Measurements from ENCODE around the gene NAA10.

The NAA10 gene

GRCh38 chrX:153954558-153955227, 19.9 kb upstream of the NAA10 start:
- Histone ChIP-seq H3K27me3 (ENCODE audit: insufficient read depth, low read length, poor library complexity) (no peaks in the 10 kb centered on the region), H2BK15ac (replicated peaks; ENCODE audit: low read depth) (no peak overlapping the region), H3K4me1 (ENCODE audit: control insufficient read depth, low read depth, low read length) (no peaks in the 10 kb centered on the region), H4K8ac (ENCODE audit: low read depth, low read length) (no peak overlapping the region), H3K18ac (ENCODE audit: low read length) (no peak overlapping the region), H4K5ac (ENCODE audit: low read length) (no peak overlapping the region), H3K56ac (ENCODE audit: low read length) (no peak overlapping the region), H2BK5ac (ENCODE audit: low read length) (no peak overlapping the region), H3K79me1 (ENCODE audit: low read length) (no peaks in the 10 kb centered on the region), H3K4me2 (ENCODE audit: low read length) (no peak overlapping the region), H3K9ac (ENCODE audit: low read length) (no peak overlapping the region), H3K23ac (ENCODE audit: low read length) (no peak overlapping the region), H3K27ac (ENCODE audit: low read depth, low read length) (no peak overlapping the region), H2AK5ac (ENCODE audit: low read length) (no peak overlapping the region), H3K4me3 (ENCODE audit: low read length) (no peak overlapping the region), H3K36me3 (ENCODE audit: control insufficient read depth, insufficient read depth, low read length) (peaks cover 13% of the 10 kb centered on the region), H2BK120ac (ENCODE audit: low read depth, low read length) (no peak overlapping the region), H3K79me2 (ENCODE audit: control insufficient read depth, insufficient read depth, low read length) (no peaks in the 10 kb centered on the region), H3K4ac (ENCODE audit: low read depth, low read length) (no peak overlapping the region)
- WGBS (ENCODE audit: extremely low coverage, insufficient coverage, low lambda C conversion rate) = no CpG with 5 or more reads among the region's 44 CpGs
- no peak for DNase-seq

GRCh38 chrX:153953892-153954557, 19.2 kb upstream of the NAA10 start:
- H3K79me2 ChIP-seq (ENCODE audit: control insufficient read depth, insufficient read depth, low read length) = no peaks in the 10 kb centered on the region
- no peak overlapping the region for H4K8ac ChIP-seq (ENCODE audit: low read depth, low read length)
- H3K79me1 ChIP-seq (ENCODE audit: low read length) = no peaks in the 10 kb centered on the region
- H2BK5ac ChIP-seq (ENCODE audit: low read length) = no peak overlapping the region
- H3K27me3 ChIP-seq (ENCODE audit: insufficient read depth, low read length, poor library complexity) = no peaks in the 10 kb centered on the region
- no peak overlapping the region for H3K9ac ChIP-seq (ENCODE audit: low read length)
- no peak overlapping the region for H3K56ac ChIP-seq (ENCODE audit: low read length)
- WGBS (ENCODE audit: extremely low coverage, insufficient coverage, low lambda C conversion rate) = no CpG with 5 or more reads among the region's 33 CpGs
- no peak overlapping the region for H3K4me2 ChIP-seq (ENCODE audit: low read length)
- no peak overlapping the region for H3K4ac ChIP-seq (ENCODE audit: low read depth, low read length)
- no peak overlapping the region for H2AK5ac ChIP-seq (ENCODE audit: low read length)
- no peak overlapping the region for H3K23ac ChIP-seq (ENCODE audit: low read length)
- H3K4me1 ChIP-seq (ENCODE audit: control insufficient read depth, low read depth, low read length) = no peaks in the 10 kb centered on the region
- peaks cover 13% of the 10 kb centered on the region for H3K36me3 ChIP-seq (ENCODE audit: control insufficient read depth, insufficient read depth, low read length)
- no peak overlapping the region for H2BK120ac ChIP-seq (ENCODE audit: low read depth, low read length)
- no peak overlapping the region for H3K27ac ChIP-seq (ENCODE audit: low read depth, low read length)
- H3K18ac ChIP-seq (ENCODE audit: low read length) = no peak overlapping the region
- DNase-seq = no peak
- H3K4me3 ChIP-seq (ENCODE audit: low read length) = no peak overlapping the region
- H4K5ac ChIP-seq (ENCODE audit: low read length) = no peak overlapping the region
- no peak overlapping the region for H2BK15ac ChIP-seq (replicated peaks; ENCODE audit: low read depth)

GRCh38 chrX:153953342-153953830, 18.5 kb upstream of the NAA10 start:
- Histone ChIP-seq H3K4me3 (ENCODE audit: low read length) (no peak overlapping the region), H3K9ac (ENCODE audit: low read length) (no peak overlapping the region), H3K27me3 (ENCODE audit: insufficient read depth, low read length, poor library complexity) (no peaks in the 10 kb centered on the region), H3K79me2 (ENCODE audit: control insufficient read depth, insufficient read depth, low read length) (no peaks in the 10 kb centered on the region), H2BK15ac (replicated peaks; ENCODE audit: low read depth) (no peak overlapping the region), H3K18ac (ENCODE audit: low read length) (no peak overlapping the region), H3K27ac (ENCODE audit: low read depth, low read length) (no peak overlapping the region), H3K36me3 (ENCODE audit: control insufficient read depth, insufficient read depth, low read length) (peaks cover 13% of the 10 kb centered on the region), H4K8ac (ENCODE audit: low read depth, low read length) (no peak overlapping the region), H2AK5ac (ENCODE audit: low read length) (no peak overlapping the region), H2BK120ac (ENCODE audit: low read depth, low read length) (no peak overlapping the region), H3K4me1 (ENCODE audit: control insufficient read depth, low read depth, low read length) (no peaks in the 10 kb centered on the region), H3K23ac (ENCODE audit: low read length) (no peak overlapping the region), H2BK5ac (ENCODE audit: low read length) (no peak overlapping the region), H3K56ac (ENCODE audit: low read length) (no peak overlapping the region), H3K4me2 (ENCODE audit: low read length) (no peak overlapping the region), H3K4ac (ENCODE audit: low read depth, low read length) (no peak overlapping the region), H4K5ac (ENCODE audit: low read length) (no peak overlapping the region), H3K79me1 (ENCODE audit: low read length) (no peaks in the 10 kb centered on the region)
- no CpG with 5 or more reads among the region's 33 CpGs for WGBS (ENCODE audit: extremely low coverage, insufficient coverage, low lambda C conversion rate)
- DNase-seq = peak; percentile 65

- H3K23ac ChIP-seq (ENCODE audit: low read length) = no peak overlapping the region
- H3K4me3 ChIP-seq (ENCODE audit: low read length) = no peak overlapping the region
- no peak overlapping the region for H4K8ac ChIP-seq (ENCODE audit: low read depth, low read length)
- H3K27me3 ChIP-seq (ENCODE audit: insufficient read depth, low read length, poor library complexity) = no peaks in the 10 kb centered on the region
- H3K79me2 ChIP-seq (ENCODE audit: control insufficient read depth, insufficient read depth, low read length) = no peaks in the 10 kb centered on the region
- no peak overlapping the region for H4K5ac ChIP-seq (ENCODE audit: low read length)
- no peaks in the 10 kb centered on the region for H3K4me1 ChIP-seq (ENCODE audit: control insufficient read depth, low read depth, low read length)
- H2AK5ac ChIP-seq (ENCODE audit: low read length) = no peak overlapping the region
- no peak overlapping the region for H3K9ac ChIP-seq (ENCODE audit: low read length)
- no peak overlapping the region for H3K56ac ChIP-seq (ENCODE audit: low read length)
- H3K4ac ChIP-seq (ENCODE audit: low read depth, low read length) = no peak overlapping the region
- no peak overlapping the region for H2BK120ac ChIP-seq (ENCODE audit: low read depth, low read length)
- peaks cover 10% of the 10 kb centered on the region for H3K36me3 ChIP-seq (ENCODE audit: control insufficient read depth, insufficient read depth, low read length)
- H3K27ac ChIP-seq (ENCODE audit: low read depth, low read length) = no peak overlapping the region
- H2BK5ac ChIP-seq (ENCODE audit: low read length) = no peak overlapping the region
- no peaks in the 10 kb centered on the region for H3K79me1 ChIP-seq (ENCODE audit: low read length)
- no CpG with 5 or more reads among the region's 32 CpGs for WGBS (ENCODE audit: extremely low coverage, insufficient coverage, low lambda C conversion rate)
- H3K18ac ChIP-seq (ENCODE audit: low read length) = no peak overlapping the region
- H2BK15ac ChIP-seq (replicated peaks; ENCODE audit: low read depth) = no peak overlapping the region
- no peak for DNase-seq
- H3K4me2 ChIP-seq (ENCODE audit: low read length) = no peak overlapping the region
Observed at GRCh38 chrX:153952373-153953026, 17.7 kb upstream of the NAA10 start.

- H3K36me3 ChIP-seq (ENCODE audit: control insufficient read depth, insufficient read depth, low read length) = peaks cover 10% of the 10 kb centered on the region
- no peak overlapping the region for H3K4me2 ChIP-seq (ENCODE audit: low read length)
- WGBS (ENCODE audit: extremely low coverage, insufficient coverage, low lambda C conversion rate) = no CpG with 5 or more reads among the region's 28 CpGs
Observed at GRCh38 chrX:153951683-153952372, 17.0 kb upstream of the NAA10 start.

More at GRCh38 chrX:153951683-153952372, 17.0 kb upstream of the NAA10 start:
- no peak overlapping the region for H2BK5ac ChIP-seq (ENCODE audit: low read length)
- no peak overlapping the region for H4K5ac ChIP-seq (ENCODE audit: low read length)
- H3K79me2 ChIP-seq (ENCODE audit: control insufficient read depth, insufficient read depth, low read length) = no peaks in the 10 kb centered on the region
- no peak overlapping the region for H2AK5ac ChIP-seq (ENCODE audit: low read length)
- H3K56ac ChIP-seq (ENCODE audit: low read length) = no peak overlapping the region
- no peaks in the 10 kb centered on the region for H3K27me3 ChIP-seq (ENCODE audit: insufficient read depth, low read length, poor library complexity)
- H2BK120ac ChIP-seq (ENCODE audit: low read depth, low read length) = no peak overlapping the region
- no peak overlapping the region for H3K4me3 ChIP-seq (ENCODE audit: low read length)
- no peak overlapping the region for H3K27ac ChIP-seq (ENCODE audit: low read depth, low read length)
- H3K23ac ChIP-seq (ENCODE audit: low read length) = no peak overlapping the region
- no peak for DNase-seq
- no peaks in the 10 kb centered on the region for H3K4me1 ChIP-seq (ENCODE audit: control insufficient read depth, low read depth, low read length)
- H4K8ac ChIP-seq (ENCODE audit: low read depth, low read length) = no peak overlapping the region
- H2BK15ac ChIP-seq (replicated peaks; ENCODE audit: low read depth) = no peak overlapping the region
- no peaks in the 10 kb centered on the region for H3K79me1 ChIP-seq (ENCODE audit: low read length)
- H3K18ac ChIP-seq (ENCODE audit: low read length) = no peak overlapping the region
- H3K4ac ChIP-seq (ENCODE audit: low read depth, low read length) = no peak overlapping the region
- no peak overlapping the region for H3K9ac ChIP-seq (ENCODE audit: low read length)

All from mesendoderm (in vitro differentiated cells).